Measurements from ENCODE around the gene ZBTB7A. TPM values are rescaled to one million over a fixed set of nuclear protein-coding genes. Genes with fewer than 3 reads are reported as not detected.
A peak's percentile ranks its signal among the peaks of the same experiment; 100 is the strongest.

Gene ZBTB7A
- total RNA-seq, 2 donors from 2014 or later: 110 to 123 TPM

GRCh38 chr19:4058693-4059452, 7.8 kb downstream of the ZBTB7A start:
- H3K4me3 ChIP-seq: peak overlapping the region; percentile 72
- H3K27me3 ChIP-seq: no peaks in the 10 kb centered on the region
- TF ChIP-seq CTCF (IDR thresholded peaks at IDR 0.05): no peak
- intact Hi-C loops (cut with DNase I): no loop called here
- peaks cover 8% of the 10 kb centered on the region for H3K36me3 ChIP-seq
- H3K4me1 ChIP-seq: peaks cover 65% of the 10 kb centered on the region
- peak overlapping the region; percentile 88 to 99 for H3K9ac ChIP-seq (ENCODE audit: low read depth in 2 of 2, low read length in 2 of 2)
- no peaks in the 10 kb centered on the region for H3K9me3 ChIP-seq
- peak overlapping the region; percentile 99 for H3K27ac ChIP-seq
- peak; percentile 51 for DNase-seq

DNA sequence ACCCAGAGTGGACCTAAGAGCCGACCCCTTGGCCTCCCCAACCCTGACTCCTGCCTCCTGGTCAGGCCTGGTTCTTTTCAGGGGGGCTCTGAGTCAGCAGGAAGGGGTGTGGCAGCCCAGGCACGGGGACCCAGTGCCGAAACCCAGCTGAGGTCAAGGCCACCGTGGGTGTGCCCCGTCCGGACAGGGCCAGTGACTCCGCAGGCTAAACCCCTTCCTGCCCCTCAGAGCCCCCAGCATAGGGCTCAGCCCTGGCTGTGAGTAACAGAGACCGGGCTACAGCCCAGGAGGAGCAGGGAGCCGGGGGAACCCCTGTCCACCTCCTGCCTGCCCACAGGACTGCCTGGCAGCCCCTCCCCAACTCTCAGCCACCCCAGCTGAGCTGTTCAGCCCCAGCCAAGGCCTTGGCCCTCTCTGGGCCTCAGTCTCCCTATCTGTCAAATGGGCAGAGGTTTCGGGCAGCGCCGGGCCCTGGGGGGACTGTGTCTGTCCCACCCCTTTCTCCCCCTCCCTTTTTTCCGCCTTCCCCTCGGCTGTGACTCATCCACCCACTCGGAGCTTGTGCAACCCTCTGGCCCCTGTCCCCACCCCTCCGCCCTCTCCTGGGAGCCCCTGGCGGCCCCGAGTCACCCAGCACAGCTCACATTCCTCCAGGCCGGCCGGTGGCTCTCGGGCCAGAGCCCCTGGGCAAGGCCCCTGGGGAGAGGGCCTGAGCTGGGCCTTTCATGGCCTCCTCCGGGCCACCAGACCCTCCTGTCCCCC, 8.6 kb downstream of the ZBTB7A start:
- Histone ChIP-seq H3K27me3 (no peaks in the 10 kb centered on the region), H3K9me3 (no peaks in the 10 kb centered on the region), H3K9ac (ENCODE audit: low read depth in 2 of 2, low read length in 2 of 2) (peak overlapping the region; percentile 88 to 99), H3K27ac (peak overlapping the region; percentile 99), H3K36me3 (peaks cover 13% of the 10 kb centered on the region), H3K4me1 (peaks cover 62% of the 10 kb centered on the region), H3K4me3 (peak overlapping the region; percentile 72)
- intact Hi-C loops (cut with DNase I): no loop called here
- peak; percentile 84 for DNase-seq
- no peak for TF ChIP-seq CTCF (IDR thresholded peaks at IDR 0.05)

GRCh38 chr19:4055209-4055552, 11.5 kb downstream of the ZBTB7A start:
- intact Hi-C loops (cut with DNase I): no loop called here
- peaks cover 13% of the 10 kb centered on the region for H3K36me3 ChIP-seq
- no peak overlapping the region for H3K27ac ChIP-seq
- DNase-seq: no peak
- H3K4me3 ChIP-seq: no peak overlapping the region
- peaks cover 43% of the 10 kb centered on the region for H3K4me1 ChIP-seq
- no peak for TF ChIP-seq CTCF (IDR thresholded peaks at IDR 0.05)
- no peaks in the 10 kb centered on the region for H3K9me3 ChIP-seq
- no peaks in the 10 kb centered on the region for H3K27me3 ChIP-seq
- peak overlapping the region in 1 of 2 donors; percentile 34 for H3K9ac ChIP-seq (ENCODE audit: low read depth in 2 of 2, low read length in 2 of 2)

GRCh38 chr19:4054441-4055208, 12.1 kb downstream of the ZBTB7A start:
- H3K9ac ChIP-seq (ENCODE audit: low read depth in 2 of 2, low read length in 2 of 2): peak overlapping the region in 1 of 2 donors; percentile 34
- H3K4me3 ChIP-seq: no peak overlapping the region
- H3K27ac ChIP-seq: peak overlapping the region; percentile 67
- H3K36me3 ChIP-seq: peaks cover 13% of the 10 kb centered on the region
- H3K27me3 ChIP-seq: no peaks in the 10 kb centered on the region
- intact Hi-C loops (cut with DNase I): no loop called here
- TF ChIP-seq CTCF (IDR thresholded peaks at IDR 0.05): no peak
- H3K4me1 ChIP-seq: peaks cover 43% of the 10 kb centered on the region
- DNase-seq: peak; percentile 28
- no peaks in the 10 kb centered on the region for H3K9me3 ChIP-seq
